ENCODE results near the gene IMPA2.

- no peak for TF ChIP-seq CTCF (IDR thresholded peaks at IDR 0.05)
- TF ChIP-seq POLR2AphosphoS5 (IDR thresholded peaks at IDR 0.05), result no peak
- no peak for TF ChIP-seq POLR2A (IDR thresholded peaks at IDR 0.05)
- no peak for TF ChIP-seq EP300 (IDR thresholded peaks at IDR 0.05; ENCODE audit: low read depth)
Measured at GRCh38 chr18:12041561-12041960, 60.3 kb downstream of the IMPA2 start.
